Stimulated activated CD8-positive, alpha-beta memory T cell treated with anti-CD3 and anti-CD28 coated beads, Interleukin-2, amount 100 ng/mL, for 1 hour (primary cell): ENCODE results near the gene ZNF407.

ENCODE experiments used
- DNase-seq, 2 donors: peaks; one replicate each; pipeline ENCODE4 v3.0.0-alpha.2; 2020; ENCODE audit warnings: low read depth in 2 of 2

The ZNF407 gene

DNA sequence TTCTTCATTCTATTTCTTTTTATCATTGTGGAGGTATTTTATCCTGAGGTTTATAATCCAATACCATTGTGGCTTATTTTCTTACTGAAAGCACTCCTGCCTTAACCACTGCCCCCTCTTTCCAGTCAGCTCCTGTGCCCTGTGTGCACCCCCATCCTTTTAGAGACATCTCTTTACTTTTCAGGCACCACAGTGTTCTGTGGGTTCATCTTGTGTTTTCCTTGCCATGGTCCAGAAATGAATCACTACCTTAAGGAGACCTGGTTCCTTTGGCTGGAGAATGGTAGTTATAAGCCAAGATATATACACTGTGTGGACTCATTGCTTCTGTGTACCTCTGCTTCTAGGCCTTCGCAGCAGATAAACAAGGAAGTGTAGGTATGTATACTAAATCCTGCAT lies 332.9 kb downstream of the ZNF407 start:
- DNase-seq, result no peak

GRCh38 chr18:74933930-74934329 lies 336.3 kb downstream of the ZNF407 start:
- no peak for DNase-seq

GRCh38 chr18:74935434-74935833 lies 337.8 kb downstream of the ZNF407 start:
- no peak for DNase-seq

DNA sequence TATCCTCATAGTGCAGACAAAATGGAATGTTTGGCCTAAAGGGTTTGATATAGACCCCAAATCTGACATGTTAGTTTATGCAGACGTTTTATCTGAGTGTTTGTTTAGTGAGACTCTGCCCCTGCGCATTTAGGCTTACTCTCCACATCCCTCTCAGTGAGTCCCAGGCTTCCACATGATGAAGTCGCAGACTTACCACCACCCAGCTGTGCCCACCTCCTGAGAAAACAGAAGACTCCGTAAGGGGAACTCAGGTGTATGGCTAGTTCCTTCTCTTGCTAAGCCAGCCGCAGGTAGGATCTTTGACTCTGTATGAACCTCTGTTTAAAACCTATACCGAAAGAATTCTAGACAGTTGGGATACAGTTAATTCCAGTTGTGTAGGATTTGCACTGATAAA lies 338.7 kb downstream of the ZNF407 start:
- DNase-seq, result no peak

GRCh38 chr18:74937291-74937690 lies 339.6 kb downstream of the ZNF407 start:
- no peak for DNase-seq

GRCh38 chr18:74940856-74941255 lies 343.2 kb downstream of the ZNF407 start:
- no peak for DNase-seq

- no peak for DNase-seq
These were observed 344.7 kb downstream of the ZNF407 start for GRCh38 chr18:74942319-74942910.

GRCh38 chr18:74944676-74945075 lies 347.0 kb downstream of the ZNF407 start:
- no peak for DNase-seq

- no peak for DNase-seq
These were observed 348.3 kb downstream of the ZNF407 start for GRCh38 chr18:74945774-74946545.

- no peak for DNase-seq
These were observed 349.1 kb downstream of the ZNF407 start for GRCh38 chr18:74946646-74947375.

DNA sequence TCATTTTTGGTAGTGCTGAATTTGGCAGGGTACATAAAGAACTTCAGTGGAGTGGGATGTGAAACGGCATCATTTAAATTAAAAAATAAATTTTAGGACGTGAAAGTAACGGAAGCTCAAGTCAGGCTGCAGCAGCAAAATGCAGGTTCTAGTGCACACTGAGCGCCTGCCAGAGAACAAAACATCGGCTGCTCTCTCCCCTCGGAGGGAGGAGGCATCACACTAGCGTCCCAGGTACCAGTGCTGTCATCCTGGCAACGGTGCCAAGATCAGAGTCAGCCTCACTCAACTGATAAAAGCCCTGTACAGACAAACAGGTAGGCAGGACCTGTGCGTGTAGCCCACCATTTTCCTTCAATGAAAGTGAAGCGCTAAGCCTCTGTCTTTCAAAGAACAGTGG lies 349.7 kb downstream of the ZNF407 start:
- no peak for DNase-seq

DNA sequence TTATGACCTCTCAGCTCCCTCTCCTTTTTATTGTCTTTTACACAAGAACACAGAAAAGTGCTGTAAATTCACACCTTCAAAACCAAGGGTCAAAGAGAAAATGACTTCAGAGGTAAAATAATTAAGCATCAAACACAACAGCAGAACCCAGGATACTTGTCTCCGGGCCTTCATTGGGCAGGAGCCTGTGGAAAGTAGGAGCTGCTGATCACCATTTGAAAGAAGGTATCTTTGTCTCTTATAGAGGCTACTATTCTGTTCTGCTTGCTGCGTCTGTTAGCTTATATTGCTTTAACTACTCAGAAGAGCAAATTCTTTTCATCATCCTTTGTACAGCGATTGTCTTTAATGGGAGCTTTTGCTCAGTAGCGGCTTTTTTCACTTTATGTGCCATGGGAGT lies 350.2 kb downstream of the ZNF407 start:
- DNase-seq, result no peak

- DNase-seq, result no peak
These were observed 351.9 kb downstream of the ZNF407 start for GRCh38 chr18:74949611-74950010.

GRCh38 chr18:74950479-74950878 lies 352.8 kb downstream of the ZNF407 start:
- no peak for DNase-seq

DNA sequence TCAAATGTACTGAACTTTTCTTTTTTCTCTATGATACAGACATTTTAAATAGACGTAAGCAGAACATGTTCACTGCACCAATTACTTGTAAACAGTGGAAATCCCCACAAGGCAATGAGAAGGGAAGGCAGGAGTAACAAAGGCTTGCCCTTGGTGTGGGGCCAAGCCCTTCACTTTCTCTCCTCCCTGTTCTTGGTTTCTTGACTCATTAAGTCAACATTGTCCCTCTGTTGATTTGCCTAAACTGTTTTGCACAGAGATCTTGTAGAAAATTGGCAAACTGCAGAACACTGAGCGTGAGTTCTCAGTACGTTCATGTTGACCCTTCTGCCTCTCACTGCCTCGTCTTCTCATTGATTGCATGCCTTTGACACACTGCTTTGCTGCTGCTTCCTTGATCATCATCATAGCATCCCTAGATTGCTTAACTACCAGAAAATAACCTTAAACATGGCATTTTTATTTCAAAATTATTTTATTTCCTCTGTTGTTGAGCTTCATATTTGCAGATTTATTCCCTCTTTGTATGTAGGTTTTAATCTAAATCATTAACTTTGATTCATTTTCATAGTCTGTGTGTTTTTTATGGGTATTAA lies 353.6 kb downstream of the ZNF407 start:
- DNase-seq, result no peak

DNA sequence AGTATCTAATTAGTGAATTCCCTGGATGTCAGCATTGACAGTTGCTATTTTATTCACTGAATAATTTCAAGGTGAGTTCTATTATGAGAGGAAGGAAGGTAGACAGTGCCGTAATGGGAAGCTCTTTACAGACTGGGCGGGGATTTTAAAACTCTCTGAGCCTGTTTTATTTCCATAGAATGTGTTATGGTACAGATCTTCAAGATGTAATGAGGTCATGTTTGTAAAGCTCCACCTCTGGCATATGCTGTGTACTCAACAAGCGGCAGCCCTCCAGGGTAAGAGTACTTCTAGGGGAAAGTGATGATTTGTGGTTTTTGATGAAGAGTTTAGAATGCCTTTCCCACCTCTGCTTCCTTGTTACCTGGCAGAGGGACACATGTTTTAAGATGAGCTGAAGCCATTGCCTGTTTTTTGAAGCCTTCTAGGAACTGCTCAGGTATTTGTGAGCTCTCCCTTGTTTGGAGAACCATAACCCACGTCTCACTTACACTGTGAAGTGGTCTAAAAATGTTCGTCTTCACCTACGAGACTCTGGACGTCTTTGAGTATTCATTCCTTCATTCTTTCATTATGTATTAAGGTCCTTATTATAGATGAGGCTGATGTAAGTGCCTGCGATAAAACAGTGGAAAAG lies 360.0 kb downstream of the ZNF407 start:
- DNase-seq, result no peak

- DNase-seq, result no peak
These were observed 361.5 kb downstream of the ZNF407 start for GRCh38 chr18:74959216-74959615.

GRCh38 chr18:74961596-74961995 lies 363.9 kb downstream of the ZNF407 start:
- no peak for DNase-seq

GRCh38 chr18:74963820-74964446 lies 366.3 kb downstream of the ZNF407 start:
- no peak for DNase-seq

DNA sequence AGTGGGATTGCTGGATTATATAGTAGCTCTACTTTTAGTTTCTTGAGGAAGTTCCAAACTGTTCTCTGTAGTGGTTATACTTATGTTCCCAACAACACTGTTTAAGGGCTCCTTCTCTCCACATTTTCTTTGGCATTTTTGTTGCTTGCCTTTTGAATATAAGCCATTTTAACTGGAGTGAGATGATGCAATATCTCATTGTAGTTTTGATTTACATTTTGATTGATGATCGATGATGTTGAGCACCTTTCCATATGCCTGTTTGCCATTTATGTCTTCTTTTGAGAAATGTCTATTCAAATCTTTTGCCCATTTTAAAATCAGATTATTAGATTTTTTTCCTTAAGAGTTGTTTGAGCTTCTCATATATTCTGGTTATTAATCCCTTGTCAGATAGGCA lies 368.0 kb downstream of the ZNF407 start:
- DNase-seq, result no peak

- DNase-seq, result no peak
These were observed 369.8 kb downstream of the ZNF407 start for GRCh38 chr18:74967438-74967837.

DNA sequence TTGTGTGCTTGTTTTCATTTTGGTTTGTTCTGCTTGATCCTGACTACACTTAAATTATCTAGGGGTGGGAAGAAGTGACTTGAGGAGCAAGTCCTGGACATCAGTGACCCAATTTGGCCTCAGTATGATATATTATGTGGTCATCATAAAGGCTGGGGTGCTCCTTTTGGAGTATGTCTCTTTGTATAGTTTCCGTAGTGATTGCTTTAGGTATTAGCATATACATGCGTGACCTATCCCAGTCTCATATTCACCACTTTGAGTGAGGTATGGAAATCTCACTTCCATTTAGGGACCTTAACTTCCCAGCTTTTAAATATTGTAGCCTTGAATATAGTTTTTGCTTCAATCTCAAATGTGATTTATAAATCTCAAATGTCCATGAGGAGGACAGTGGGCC lies 370.3 kb downstream of the ZNF407 start:
- no peak for DNase-seq
